Upper lobe of right lung (tissue), 1 donor: ENCODE measurements around the gene KRTAP9-1. TPM values are rescaled to one million over a fixed set of nuclear protein-coding genes. Genes with fewer than 3 reads are reported as not detected.
"Not testable (repeated sequence)": the region's sequence is repeated elsewhere in the genome, so short reads cannot be mapped to it uniquely, and the experiment has no call there.

Experiments
- ATAC-seq: fragments of 200-7000 bp; cut with Tn5 transposase; one replicate; pipeline ENCODE4 v1.9.1; 2020; ENCODE audit warnings: mild to moderate bottlenecking, moderate library complexity
- DNase-seq: peaks from one replicate; pipeline ENCODE4 v3.0.0-alpha.2; 2020
- H3K27ac ChIP-seq: fragments of 200-600 bp; one replicate; pipeline ENCODE4 v1.8.0; 2022
- H3K27me3 ChIP-seq: fragments of 200-600 bp; one replicate; pipeline ENCODE4 v1.8.0; 2022; ENCODE audit warnings: mild to moderate bottlenecking
- H3K36me3 ChIP-seq: fragments of 200-600 bp; one replicate; pipeline ENCODE4 v1.8.0; 2022
- H3K4me1 ChIP-seq: fragments of 200-600 bp; one replicate; pipeline ENCODE4 v1.8.0; 2022
- H3K4me3 ChIP-seq: fragments of 200-600 bp; one replicate; pipeline ENCODE4 v1.8.0; 2022; ENCODE audit warnings: mild to moderate bottlenecking
- H3K9me3 ChIP-seq: fragments of 200-600 bp; one replicate; pipeline ENCODE4 v1.8.0; 2022
- CTCF ChIP-seq: fragments of 200-600 bp; IDR thresholded peaks from one replicate; pipeline ENCODE4 v1.8.0; 2022; ENCODE audit warnings: antibody characterized with exemption
- intact Hi-C: fragments of 100-400 bp; cut with DNase I; formaldehyde crosslinking; loops from one replicate; pipeline ENCODE4 v1.11.0; 2022
- total RNA-seq: library from RNA; stranded (reverse); fragmentation: NEBNext Ultra II Directional; extraction: Animal tissue kit (Norgen Biotek cat#: 25700); gene quantifications from one replicate; pipeline ENCODE4 v1.2.1, GENCODE V29; 2021
- donor health status: DM: no; HTN: yes; CAD: no; lungs with severe emphysema.

The KRTAP9-1 gene
- total RNA-seq, 1 donor from 2014 or later = not detected

DNA sequence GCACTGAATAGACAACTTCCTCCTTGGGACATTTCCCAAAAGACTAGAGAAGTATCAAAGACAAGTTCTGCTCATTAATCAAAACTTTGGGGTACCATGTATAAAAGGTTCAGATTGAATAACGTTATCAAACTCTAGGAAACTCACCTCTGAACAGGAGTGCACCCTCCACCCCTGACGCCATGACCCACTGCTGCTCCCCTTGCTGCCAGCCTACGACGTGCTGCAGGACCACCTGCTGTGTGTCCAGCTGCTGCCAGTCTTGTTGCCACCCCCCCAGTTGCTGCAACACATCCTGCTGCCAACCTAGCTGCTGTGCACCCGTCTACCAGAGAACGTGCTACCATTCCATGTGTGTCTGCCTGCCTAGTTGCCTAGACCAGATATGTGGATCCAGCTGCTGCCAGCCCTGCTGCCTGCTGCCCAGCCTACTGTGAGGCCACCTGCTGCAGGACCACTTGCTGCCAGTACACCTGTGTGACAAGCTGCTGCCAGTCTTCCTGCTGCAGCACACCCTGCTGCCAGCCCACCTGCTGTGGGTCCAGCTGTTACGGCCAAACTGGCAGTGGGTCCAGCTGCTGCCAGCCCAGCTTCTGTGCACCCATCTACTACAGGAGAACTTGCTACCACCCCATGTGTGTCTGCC, 23.0 kb downstream of the KRTAP9-1 start:
- DNase-seq (no peak), ATAC-seq (no peak)
- Histone ChIP-seq H3K27me3 (peaks cover 7% of the 10 kb centered on the region), H3K4me1 (no peaks in the 10 kb centered on the region), H3K4me3 (no peak overlapping the region), H3K9me3 (no peaks in the 10 kb centered on the region), H3K36me3 (no peaks in the 10 kb centered on the region), H3K27ac (no peak overlapping the region)
- TF ChIP-seq CTCF = no peak
- intact Hi-C loops = no loop called here

- Histone ChIP-seq H3K4me1 (no peaks in the 10 kb centered on the region), H3K27me3 (peaks cover 7% of the 10 kb centered on the region), H3K36me3 (no peaks in the 10 kb centered on the region), H3K27ac (no peak overlapping the region), H3K9me3 (no peaks in the 10 kb centered on the region), H3K4me3 (no peak overlapping the region)
- no peak for DNase-seq
- no peak for TF ChIP-seq CTCF
- no peak for ATAC-seq
- intact Hi-C loops = no loop called here
These were observed 26.0 kb downstream of the KRTAP9-1 start for GRCh38 chr17:41215681-41216080.

DNA sequence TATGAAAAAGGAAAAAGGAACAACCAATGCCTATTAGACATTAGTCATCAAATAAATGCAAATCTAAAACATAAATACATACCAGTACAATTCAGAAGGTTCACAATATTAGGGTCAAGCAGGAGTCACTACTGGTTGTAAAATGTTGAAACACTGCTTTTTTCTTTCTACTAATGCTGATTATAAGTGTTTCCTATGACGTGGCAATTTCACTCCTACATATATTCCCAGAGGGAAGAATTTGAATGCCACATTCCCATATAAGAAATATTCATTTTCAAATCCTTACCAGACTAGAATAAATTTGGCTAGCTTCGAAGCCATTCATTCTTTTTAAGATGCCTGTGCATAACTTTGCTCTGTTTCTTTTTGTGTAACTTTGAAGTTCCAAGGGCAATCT, 34.1 kb downstream of the KRTAP9-1 start:
- DNase-seq = no peak
- Histone ChIP-seq H3K9me3 (no peaks in the 10 kb centered on the region), H3K4me1 (no peaks in the 10 kb centered on the region), H3K27ac (no peak overlapping the region), H3K27me3 (no peaks in the 10 kb centered on the region), H3K4me3 (no peak overlapping the region), H3K36me3 (no peaks in the 10 kb centered on the region)
- no peak for TF ChIP-seq CTCF
- intact Hi-C loops = no loop called here
- no peak for ATAC-seq

DNA sequence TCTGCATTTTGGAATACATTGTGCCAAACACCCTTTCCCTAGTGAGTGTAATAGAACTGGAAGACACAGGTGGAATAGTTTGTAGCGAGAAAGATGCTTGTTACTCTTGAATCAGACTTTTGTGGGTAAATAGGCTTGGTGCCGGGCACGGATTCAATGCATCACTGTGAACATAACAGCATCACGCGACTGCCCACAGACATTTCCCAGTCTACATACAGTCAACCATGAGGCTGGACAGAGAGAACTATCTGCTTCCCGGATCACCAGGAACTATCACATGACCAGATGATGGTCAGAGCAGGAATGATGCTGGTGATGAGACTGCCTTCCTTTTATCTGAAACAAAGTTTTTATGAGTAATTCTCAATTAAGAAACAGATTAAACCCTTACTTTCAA, 36.4 kb downstream of the KRTAP9-1 start:
- H3K4me3 ChIP-seq = no peak overlapping the region
- TF ChIP-seq CTCF = no peak
- H3K36me3 ChIP-seq = no peaks in the 10 kb centered on the region
- no peak overlapping the region for H3K27ac ChIP-seq
- no peaks in the 10 kb centered on the region for H3K9me3 ChIP-seq
- intact Hi-C loops = no loop called here
- no peaks in the 10 kb centered on the region for H3K4me1 ChIP-seq
- no peaks in the 10 kb centered on the region for H3K27me3 ChIP-seq
- no peak for DNase-seq
- ATAC-seq = no peak

GRCh38 chr17:41226598-41227095, 37.0 kb downstream of the KRTAP9-1 start, which contains the start of gene KRTAP9-2:
Gene KRTAP9-2 (plus strand): TSS chr17:41226648. CDS start chr17:41226655, 7 bp downstream.
- H3K36me3 ChIP-seq, ATAC-seq, H3K4me1 ChIP-seq, intact Hi-C loops, H3K4me3 ChIP-seq, DNase-seq, H3K9me3 ChIP-seq, H3K27ac ChIP-seq, H3K27me3 ChIP-seq: not testable (repeated sequence)

- ATAC-seq = no peak
- TF ChIP-seq CTCF = no peak
- Histone ChIP-seq H3K4me3 (no peak overlapping the region), H3K4me1 (no peaks in the 10 kb centered on the region), H3K27ac (no peak overlapping the region), H3K27me3 (peaks cover 5% of the 10 kb centered on the region), H3K36me3 (no peaks in the 10 kb centered on the region), H3K9me3 (no peaks in the 10 kb centered on the region)
- DNase-seq = no peak
- intact Hi-C loops = no loop called here
These were observed 40.4 kb downstream of the KRTAP9-1 start for GRCh38 chr17:41230094-41230493.
